HG02571 (cell line): Measurements from ENCODE around the gene ANO8.
A peak's percentile ranks its signal among the peaks of the same experiment; 100 is the strongest.
"Not testable (repeated sequence)": the region's sequence is repeated elsewhere in the genome, so short reads cannot be mapped to it uniquely, and the experiment has no call there.

ENCODE experiments used
- ATAC-seq: cut with Tn5 transposase; IDR thresholded peaks from one replicate; pipeline ENCODE4 v1.9.1; 2021; ENCODE audit warnings: mild to moderate bottlenecking, moderate library complexity; ENCODE audit not compliant: unreplicated experiment

ANO8 gene

GRCh38 chr19:17334414-17335409, at the start of gene ANO8:
Gene ANO8, minus strand, starts transcription at chr19:17334855. Its CDS starts 185 bp downstream, at chr19:17334670.
- peak; percentile 40 for ATAC-seq

- ATAC-seq = no peak
Measured at GRCh38 chr19:17380426-17381138, 45.9 kb upstream of the ANO8 start.

- no peak for ATAC-seq
Measured at GRCh38 chr19:17379221-17379631, 44.6 kb upstream of the ANO8 start.

- no peak for ATAC-seq
Measured at GRCh38 chr19:17378271-17378670, 43.6 kb upstream of the ANO8 start.

GRCh38 chr19:17376935-17377600, 42.4 kb upstream of the ANO8 start, which contains the start of gene PLVAP:
Gene PLVAP, minus strand, starts transcription at chr19:17377342. Its CDS starts 54 bp downstream, at chr19:17377288.
- ATAC-seq = no peak

- peak; percentile 67 for ATAC-seq
Measured at GRCh38 chr19:17370026-17370587, 35.5 kb upstream of the ANO8 start.

- ATAC-seq = no peak
Measured at GRCh38 chr19:17365361-17365760, 30.7 kb upstream of the ANO8 start.

- not testable (repeated sequence) for ATAC-seq
Measured at GRCh38 chr19:17363852-17364605, 29.4 kb upstream of the ANO8 start.

- no peak for ATAC-seq
Measured at GRCh38 chr19:17359905-17360800, 25.5 kb upstream of the ANO8 start.

- no peak for ATAC-seq
Measured at GRCh38 chr19:17358395-17358794, 23.7 kb upstream of the ANO8 start.

- ATAC-seq = no peak
Measured at GRCh38 chr19:17357724-17358123, 23.1 kb upstream of the ANO8 start.

GRCh38 chr19:17357078-17357666, 22.5 kb upstream of the ANO8 start:
- ATAC-seq = no peak

- ATAC-seq = no peak
Measured at GRCh38 chr19:17353386-17353785, 18.7 kb upstream of the ANO8 start.

GRCh38 chr19:17352608-17353280, 18.1 kb upstream of the ANO8 start:
- ATAC-seq = no peak

GRCh38 chr19:17351815-17352435, 17.3 kb upstream of the ANO8 start:
- no peak for ATAC-seq

GRCh38 chr19:17348700-17349099, 14.0 kb upstream of the ANO8 start:
- ATAC-seq = no peak

GRCh38 chr19:17347877-17348276, 13.2 kb upstream of the ANO8 start:
- ATAC-seq = no peak

GRCh38 chr19:17347361-17347760, 12.7 kb upstream of the ANO8 start:
- ATAC-seq = no peak
